ENCODE data around the gene ANP32A. TPM values are rescaled to one million over a fixed set of nuclear protein-coding genes. Genes with fewer than 3 reads are reported as not detected.
"Not testable (repeated sequence)": the region's sequence is repeated elsewhere in the genome, so short reads cannot be mapped to it uniquely, and the experiment has no call there.

ANP32A gene
- total and polyA plus RNA-seq, 5 donors from 2014 or later: 71.4 to 104 (median 89.4) TPM

DNA sequence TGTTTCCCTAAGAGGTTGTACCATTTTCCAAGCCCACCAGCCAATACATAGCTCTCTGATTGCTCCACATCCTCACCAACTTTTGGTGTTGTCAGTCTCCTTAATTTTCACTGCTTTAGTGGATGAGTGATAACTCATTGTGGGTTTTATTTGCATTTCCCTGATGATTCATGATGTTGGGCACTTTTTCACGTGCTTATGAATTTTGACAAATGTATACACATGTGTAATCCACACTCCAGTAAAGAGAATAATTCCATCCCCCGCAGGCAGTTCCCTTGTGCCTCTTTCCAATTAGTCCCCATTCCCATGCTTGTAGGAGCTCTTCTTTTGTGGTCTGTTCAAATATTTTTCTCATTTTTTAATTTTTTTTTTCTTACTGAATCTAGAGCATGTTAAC is 52.4 kb downstream of the ANP32A start:
- Mint-ChIP-seq H3K9me3 (peaks cover 0 to 2% (median 0%) of the 10 kb centered on the region in 7 donors), H3K4me1 (no peaks in the 10 kb centered on the region), H3K4me3 (no peak overlapping the region), H3K27me3 (peaks cover 50% of the 10 kb centered on the region), H3K36me3 (no peaks in the 10 kb centered on the region), H3K27ac (no peak overlapping the region)
- Histone ChIP-seq H3K27ac (ENCODE audit: insufficient read depth, low read length, poor library complexity, severe bottlenecking) (no peak overlapping the region), H3K4me3 (ENCODE audit: low read depth, low read length) (no peak overlapping the region), H3K27me3 (ENCODE audit: control insufficient read depth, insufficient read depth, low read length) (no peaks in the 10 kb centered on the region), H3K36me3 (ENCODE audit: control insufficient read depth, insufficient read depth, low read length) (no peaks in the 10 kb centered on the region), H3K9me3 (ENCODE audit: control insufficient read depth in 2 of 2, low read length in 2 of 2) (no peaks in the 10 kb centered on the region), H3K4me1 (ENCODE audit: control insufficient read depth, insufficient read depth, low read length, poor library complexity, severe bottlenecking) (no peaks in the 10 kb centered on the region)
- no peak for ATAC-seq (ENCODE audit: low read depth in 2 of 2)
- DNase-seq: no peak

DNA sequence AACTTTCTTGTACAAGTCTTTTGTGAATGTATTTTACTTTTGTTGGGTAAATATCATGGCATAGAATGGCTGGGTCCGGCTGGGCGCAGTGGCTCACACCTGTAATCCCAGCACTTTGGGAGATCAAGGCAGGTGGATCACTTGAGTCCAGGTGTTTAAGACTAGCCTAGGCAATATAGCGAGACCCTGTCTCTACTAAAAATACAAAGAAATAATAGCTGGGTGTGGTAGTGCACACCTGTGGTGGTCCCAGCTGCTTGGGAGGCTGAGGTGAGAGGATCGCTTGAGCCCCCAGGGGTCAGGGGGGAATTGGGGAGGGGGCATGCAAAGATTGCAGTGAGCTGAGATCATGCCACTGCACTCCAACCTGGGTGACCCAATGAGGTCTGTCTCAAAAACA is 52.9 kb downstream of the ANP32A start:
- Histone ChIP-seq H3K27me3 (ENCODE audit: control insufficient read depth, insufficient read depth, low read length) (no peaks in the 10 kb centered on the region), H3K27ac (ENCODE audit: insufficient read depth, low read length, poor library complexity, severe bottlenecking) (no peak overlapping the region), H3K4me1 (ENCODE audit: control insufficient read depth, insufficient read depth, low read length, poor library complexity, severe bottlenecking) (no peaks in the 10 kb centered on the region), H3K4me3 (ENCODE audit: low read depth, low read length) (no peak overlapping the region), H3K36me3 (ENCODE audit: control insufficient read depth, insufficient read depth, low read length) (no peaks in the 10 kb centered on the region), H3K9me3 (ENCODE audit: control insufficient read depth in 2 of 2, low read length in 2 of 2) (no peaks in the 10 kb centered on the region)
- Mint-ChIP-seq H3K27ac (no peak overlapping the region), H3K27me3 (peaks cover 53% of the 10 kb centered on the region), H3K4me1 (no peaks in the 10 kb centered on the region), H3K4me3 (no peak overlapping the region), H3K9me3 (peaks cover 0 to 2% (median 0%) of the 10 kb centered on the region in 7 donors), H3K36me3 (no peaks in the 10 kb centered on the region)
- ATAC-seq (ENCODE audit: low read depth in 2 of 2) (no peak), DNase-seq (no peak)

DNA sequence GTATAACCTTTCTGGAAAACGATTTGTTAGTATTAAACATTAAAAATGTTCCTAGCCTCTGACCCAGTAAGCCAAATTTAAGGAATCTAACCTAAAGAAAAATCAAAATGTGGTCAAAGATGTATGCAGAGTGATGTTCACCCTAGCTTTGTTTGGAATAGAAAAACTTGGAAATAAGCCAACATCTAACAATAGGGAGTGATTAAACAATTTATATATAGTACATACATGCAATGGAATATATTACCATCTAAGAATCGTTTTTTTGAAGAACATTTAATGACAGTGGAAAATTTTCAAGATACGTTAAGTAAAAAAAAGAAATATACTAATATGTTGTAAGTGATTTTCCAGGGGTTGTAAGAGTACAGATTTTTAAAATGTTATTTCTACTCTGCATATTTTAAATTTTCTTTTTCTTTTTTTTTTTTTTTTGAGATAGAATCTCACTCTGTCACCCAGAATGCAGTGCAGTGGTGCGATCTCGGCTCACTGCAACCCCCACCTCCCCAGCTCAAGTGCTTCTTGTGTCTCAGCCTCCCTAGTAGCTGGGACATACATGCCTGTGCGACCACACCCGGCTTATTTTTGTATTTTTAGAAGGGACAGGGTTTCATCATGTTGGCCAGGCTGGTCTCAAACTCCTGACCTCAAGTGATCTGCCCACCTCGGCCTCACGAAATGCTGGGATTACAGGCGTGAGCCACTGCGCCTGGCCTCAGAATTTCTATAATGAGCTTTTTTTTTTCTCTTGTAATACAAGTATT is 54.9 kb downstream of the ANP32A start:
- Histone ChIP-seq H3K27ac (ENCODE audit: insufficient read depth, low read length, poor library complexity, severe bottlenecking) (no peak overlapping the region), H3K4me3 (ENCODE audit: low read depth, low read length) (no peak overlapping the region), H3K27me3 (ENCODE audit: control insufficient read depth, insufficient read depth, low read length) (no peaks in the 10 kb centered on the region), H3K36me3 (ENCODE audit: control insufficient read depth, insufficient read depth, low read length) (no peaks in the 10 kb centered on the region), H3K9me3 (ENCODE audit: control insufficient read depth in 2 of 2, low read length in 2 of 2) (no peaks in the 10 kb centered on the region), H3K4me1 (ENCODE audit: control insufficient read depth, insufficient read depth, low read length, poor library complexity, severe bottlenecking) (no peaks in the 10 kb centered on the region)
- no peak overlapping the region for H3K27ac Mint-ChIP-seq
- no peak for ATAC-seq (ENCODE audit: low read depth in 2 of 2)
- H3K27me3 Mint-ChIP-seq: peaks cover 59% of the 10 kb centered on the region
- H3K4me1 Mint-ChIP-seq: no peaks in the 10 kb centered on the region
- no peaks in the 10 kb centered on the region for H3K36me3 Mint-ChIP-seq
- no peak for DNase-seq
- no peak overlapping the region for H3K4me3 Mint-ChIP-seq
- H3K9me3 Mint-ChIP-seq: peaks cover 0 to 2% (median 0%) of the 10 kb centered on the region in 7 donors

DNA sequence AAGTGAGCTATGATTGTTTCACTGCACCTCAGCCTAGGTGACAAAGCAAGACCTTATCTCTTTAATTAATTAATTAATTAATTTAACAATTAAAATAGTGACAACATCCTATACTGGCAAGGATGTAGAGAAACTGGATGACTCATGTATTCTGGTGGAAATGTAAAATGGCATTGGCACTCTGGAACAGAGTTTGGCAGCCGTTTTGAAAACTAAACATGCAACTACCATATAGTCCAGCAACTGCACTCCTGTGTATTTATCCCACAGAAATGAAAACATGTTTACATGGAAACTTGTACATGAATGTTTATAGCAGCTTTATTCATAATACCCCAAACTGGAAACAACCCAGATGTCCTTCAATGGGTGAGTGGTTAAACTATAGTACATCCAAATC is 56.6 kb downstream of the ANP32A start:
- Histone ChIP-seq H3K4me1 (ENCODE audit: control insufficient read depth, insufficient read depth, low read length, poor library complexity, severe bottlenecking) (no peaks in the 10 kb centered on the region), H3K27me3 (ENCODE audit: control insufficient read depth, insufficient read depth, low read length) (no peaks in the 10 kb centered on the region), H3K9me3 (ENCODE audit: control insufficient read depth in 2 of 2, low read length in 2 of 2) (no peaks in the 10 kb centered on the region), H3K36me3 (ENCODE audit: control insufficient read depth, insufficient read depth, low read length) (no peaks in the 10 kb centered on the region), H3K4me3 (ENCODE audit: low read depth, low read length) (no peak overlapping the region), H3K27ac (ENCODE audit: insufficient read depth, low read length, poor library complexity, severe bottlenecking) (no peak overlapping the region)
- ATAC-seq (ENCODE audit: low read depth in 2 of 2) (no peak), DNase-seq (no peak)
- no peak overlapping the region for H3K4me3 Mint-ChIP-seq
- no peaks in the 10 kb centered on the region for H3K4me1 Mint-ChIP-seq
- no peak overlapping the region for H3K27ac Mint-ChIP-seq
- no peaks in the 10 kb centered on the region for H3K36me3 Mint-ChIP-seq
- peaks cover 0 to 2% (median 0%) of the 10 kb centered on the region in 7 donors for H3K9me3 Mint-ChIP-seq
- H3K27me3 Mint-ChIP-seq: peaks cover 57% of the 10 kb centered on the region

DNA sequence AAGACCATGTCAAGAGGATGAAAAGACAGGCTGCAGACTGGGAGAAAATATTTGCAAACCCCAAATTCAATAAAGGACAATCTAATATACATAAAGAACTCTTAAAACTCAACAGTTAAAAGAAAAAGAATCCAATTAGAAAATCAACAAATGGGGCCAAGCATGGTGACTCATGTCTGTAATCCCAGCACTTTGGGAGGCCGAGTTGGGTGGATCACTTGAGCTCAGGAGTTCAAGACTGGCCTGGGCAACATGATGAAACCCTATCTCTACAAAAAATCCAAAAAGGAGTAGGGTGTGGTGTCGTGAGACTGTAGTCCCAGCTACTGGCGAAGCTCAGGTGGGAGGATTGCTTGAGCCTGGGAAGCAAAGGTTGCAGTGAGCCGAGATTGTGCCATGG is 57.6 kb downstream of the ANP32A start:
- DNase-seq: no peak
- H3K4me3 ChIP-seq (ENCODE audit: low read depth, low read length): no peak overlapping the region
- ATAC-seq (ENCODE audit: low read depth in 2 of 2): no peak
- H3K36me3 ChIP-seq (ENCODE audit: control insufficient read depth, insufficient read depth, low read length): no peaks in the 10 kb centered on the region
- H3K36me3 Mint-ChIP-seq: no peaks in the 10 kb centered on the region
- no peaks in the 10 kb centered on the region for H3K4me1 ChIP-seq (ENCODE audit: control insufficient read depth, insufficient read depth, low read length, poor library complexity, severe bottlenecking)
- H3K27me3 ChIP-seq (ENCODE audit: control insufficient read depth, insufficient read depth, low read length): peaks cover 3% of the 10 kb centered on the region
- H3K27ac ChIP-seq (ENCODE audit: insufficient read depth, low read length, poor library complexity, severe bottlenecking): no peak overlapping the region
- H3K4me3 Mint-ChIP-seq: no peak overlapping the region
- peaks cover 0 to 2% (median 0%) of the 10 kb centered on the region in 7 donors for H3K9me3 Mint-ChIP-seq
- H3K27me3 Mint-ChIP-seq: peaks cover 56% of the 10 kb centered on the region
- no peaks in the 10 kb centered on the region for H3K9me3 ChIP-seq (ENCODE audit: control insufficient read depth in 2 of 2, low read length in 2 of 2)
- H3K27ac Mint-ChIP-seq: no peak overlapping the region
- H3K4me1 Mint-ChIP-seq: no peaks in the 10 kb centered on the region

DNA sequence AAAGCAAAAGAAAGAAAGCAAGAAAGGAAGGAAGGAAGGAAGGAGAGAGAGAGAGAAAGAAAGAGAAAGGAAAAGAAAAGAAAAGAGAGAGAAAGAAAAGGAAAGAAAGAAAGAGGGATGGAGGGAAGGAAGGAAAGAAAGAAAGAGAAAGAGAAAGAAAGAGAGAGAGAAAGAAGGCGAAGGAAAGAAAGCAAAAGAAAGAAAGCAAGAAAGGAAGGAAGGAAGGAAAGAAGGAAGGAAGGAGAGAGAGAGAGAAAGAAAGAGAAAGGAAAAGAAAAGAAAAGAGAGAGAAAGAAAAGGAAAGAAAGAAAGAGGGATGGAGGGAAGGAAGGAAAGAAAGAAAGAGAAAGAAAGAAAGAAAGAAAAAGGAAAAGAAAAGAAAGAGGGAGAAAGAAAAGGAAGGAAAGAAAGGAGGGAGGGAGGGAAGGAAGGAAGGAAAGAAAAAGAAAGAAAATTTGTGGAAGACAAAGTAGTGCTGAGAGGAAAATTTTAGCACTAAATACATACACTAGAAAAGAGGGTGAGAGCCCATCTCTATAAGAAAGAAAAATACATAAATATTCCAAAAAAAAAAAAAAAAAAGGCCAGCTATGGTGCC is 60.6 kb downstream of the ANP32A start:
- not testable (repeated sequence) for H3K4me1 Mint-ChIP-seq; H3K4me3 ChIP-seq (ENCODE audit: low read depth, low read length)

DNA sequence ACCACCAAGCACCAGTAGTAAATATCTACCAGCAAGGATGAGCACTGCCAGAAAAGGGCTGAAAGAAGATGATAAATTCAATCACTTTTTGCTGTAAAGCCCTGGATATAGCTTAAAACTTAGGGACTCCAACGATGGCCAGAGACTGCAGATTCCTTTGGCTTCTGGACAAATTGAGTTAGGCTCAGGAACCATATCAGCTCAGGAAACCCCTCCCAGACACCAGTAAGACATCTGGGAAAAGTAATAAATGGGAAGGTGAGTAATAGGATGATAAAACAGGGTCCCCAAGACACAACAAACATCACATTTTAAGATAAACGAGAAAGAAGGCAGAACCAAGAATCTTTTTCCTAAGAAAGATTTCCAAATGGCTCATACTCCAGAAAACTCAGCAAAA is 65.0 kb downstream of the ANP32A start:
- no peaks in the 10 kb centered on the region for H3K9me3 Mint-ChIP-seq
- H3K27me3 Mint-ChIP-seq: peaks cover 41% of the 10 kb centered on the region
- H3K4me1 Mint-ChIP-seq: peaks cover 0 to 8% (median 3%) of the 10 kb centered on the region in 4 donors
- Histone ChIP-seq H3K4me3 (ENCODE audit: low read depth, low read length) (no peak overlapping the region), H3K4me1 (ENCODE audit: control insufficient read depth, insufficient read depth, low read length, poor library complexity, severe bottlenecking) (no peaks in the 10 kb centered on the region), H3K9me3 (ENCODE audit: control insufficient read depth in 2 of 2, low read length in 2 of 2) (no peaks in the 10 kb centered on the region), H3K36me3 (ENCODE audit: control insufficient read depth, insufficient read depth, low read length) (no peaks in the 10 kb centered on the region), H3K27me3 (ENCODE audit: control insufficient read depth, insufficient read depth, low read length) (peaks cover 7% of the 10 kb centered on the region), H3K27ac (ENCODE audit: insufficient read depth, low read length, poor library complexity, severe bottlenecking) (no peak overlapping the region)
- ATAC-seq (ENCODE audit: low read depth in 2 of 2): no peak
- no peak overlapping the region for H3K27ac Mint-ChIP-seq
- H3K36me3 Mint-ChIP-seq: no peaks in the 10 kb centered on the region
- DNase-seq: no peak
- H3K4me3 Mint-ChIP-seq: no peak overlapping the region

More for the DNA sequence above, 60.6 kb downstream of the ANP32A start:
- H3K27me3 ChIP-seq (ENCODE audit: control insufficient read depth, insufficient read depth, low read length); DNase-seq; H3K27ac ChIP-seq (ENCODE audit: insufficient read depth, low read length, poor library complexity, severe bottlenecking); H3K36me3 ChIP-seq (ENCODE audit: control insufficient read depth, insufficient read depth, low read length); ATAC-seq (ENCODE audit: low read depth in 2 of 2); H3K4me3 Mint-ChIP-seq; H3K9me3 Mint-ChIP-seq; H3K36me3 Mint-ChIP-seq; H3K9me3 ChIP-seq (ENCODE audit: control insufficient read depth in 2 of 2, low read length in 2 of 2); H3K4me1 ChIP-seq (ENCODE audit: control insufficient read depth, insufficient read depth, low read length, poor library complexity, severe bottlenecking); H3K27ac Mint-ChIP-seq: not testable (repeated sequence)
- peaks cover 53% of the 10 kb centered on the region for H3K27me3 Mint-ChIP-seq

DNA sequence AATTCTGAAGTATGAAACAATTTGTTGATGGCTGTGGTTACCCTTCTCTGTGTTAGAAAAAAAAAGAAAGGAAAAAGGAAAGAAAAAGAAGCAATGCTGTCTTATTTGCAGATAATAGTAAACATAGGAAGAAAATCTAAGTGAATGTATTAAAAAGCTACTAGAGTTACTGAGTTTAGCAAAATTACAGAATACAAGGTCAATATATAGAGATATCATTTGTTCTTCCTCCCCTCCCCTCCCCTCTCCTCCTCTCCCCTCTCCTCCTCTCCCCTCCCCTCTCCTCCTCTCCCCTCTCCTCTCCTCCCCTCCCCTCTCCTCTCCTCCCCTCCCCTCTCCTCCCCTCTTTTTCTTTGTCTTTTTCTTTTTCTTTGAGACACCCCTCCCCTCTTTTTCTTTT is 69.1 kb downstream of the ANP32A start:
- Histone ChIP-seq H3K4me3 (ENCODE audit: low read depth, low read length) (no peak overlapping the region), H3K27ac (ENCODE audit: insufficient read depth, low read length, poor library complexity, severe bottlenecking) (no peak overlapping the region), H3K36me3 (ENCODE audit: control insufficient read depth, insufficient read depth, low read length) (no peaks in the 10 kb centered on the region), H3K27me3 (ENCODE audit: control insufficient read depth, insufficient read depth, low read length) (peaks cover 2% of the 10 kb centered on the region), H3K4me1 (ENCODE audit: control insufficient read depth, insufficient read depth, low read length, poor library complexity, severe bottlenecking) (no peaks in the 10 kb centered on the region), H3K9me3 (ENCODE audit: control insufficient read depth in 2 of 2, low read length in 2 of 2) (peaks cover 0 to 2% of the 10 kb centered on the region in 2 experiments)
- no peak for DNase-seq
- no peak overlapping the region for H3K27ac Mint-ChIP-seq
- H3K36me3 Mint-ChIP-seq: no peaks in the 10 kb centered on the region
- H3K4me3 Mint-ChIP-seq: no peak overlapping the region
- H3K9me3 Mint-ChIP-seq: peaks cover 0 to 3% (median 0%) of the 10 kb centered on the region in 7 donors
- peaks cover 0 to 8% (median 3%) of the 10 kb centered on the region in 4 donors for H3K4me1 Mint-ChIP-seq
- peaks cover 37% of the 10 kb centered on the region for H3K27me3 Mint-ChIP-seq
- no peak for ATAC-seq (ENCODE audit: low read depth in 2 of 2)
